ENCODE data around the gene DMTF1.
"Not testable (repeated sequence)": the region's sequence is repeated elsewhere in the genome, so short reads cannot be mapped to it uniquely, and the experiment has no call there.

The DMTF1 gene

GRCh38 chr7:87220734-87221215 is 68.5 kb downstream of the DMTF1 start:
- DNase-seq (ENCODE audit: low read depth in 2 of 3, low spot score in 2 of 3) = no peak

- DNase-seq (ENCODE audit: low read depth in 2 of 3, low spot score in 2 of 3) = no peak
Observed at GRCh38 chr7:87223666-87224065, 71.4 kb downstream of the DMTF1 start.

- DNase-seq (ENCODE audit: low read depth in 2 of 3, low spot score in 2 of 3) = no peak
Observed at GRCh38 chr7:87225696-87226095, 73.4 kb downstream of the DMTF1 start.

- DNase-seq (ENCODE audit: low read depth in 2 of 3, low spot score in 2 of 3) = no peak
Observed at GRCh38 chr7:87226495-87226894, 74.2 kb downstream of the DMTF1 start.

- no peak for DNase-seq (ENCODE audit: low read depth in 2 of 3, low spot score in 2 of 3)
Observed at GRCh38 chr7:87231258-87231657, 79.0 kb downstream of the DMTF1 start.

GRCh38 chr7:87231711-87232110 is 79.5 kb downstream of the DMTF1 start:
- DNase-seq (ENCODE audit: low read depth in 2 of 3, low spot score in 2 of 3) = no peak

- no peak for DNase-seq (ENCODE audit: low read depth in 2 of 3, low spot score in 2 of 3)
Observed at GRCh38 chr7:87234949-87235348, 82.7 kb downstream of the DMTF1 start.

- DNase-seq (ENCODE audit: low read depth in 2 of 3, low spot score in 2 of 3) = not testable (repeated sequence)
Observed at GRCh38 chr7:87238464-87239051, 86.3 kb downstream of the DMTF1 start.

- not testable (repeated sequence) for DNase-seq (ENCODE audit: low read depth in 2 of 3, low spot score in 2 of 3)
Observed at GRCh38 chr7:87245671-87246070, 93.4 kb downstream of the DMTF1 start.

Measured in activated CD8-positive, alpha-beta memory T cell treated with anti-CD3 and anti-CD28 coated beads for 48 hours (primary cell).